ENCODE measurements around the gene H3-3A. TPM values are rescaled to one million over a fixed set of nuclear protein-coding genes. Genes with fewer than 3 reads are reported as not detected.

Gene H3-3A
- total and polyA plus RNA-seq, 11 donors, result 241 to 471 (median 305) TPM

- intact Hi-C loops (cut with DNase I), result no loop called here
Measured at GRCh38 chr1:226073184-226073950, 10.9 kb downstream of the H3-3A start.

GRCh38 chr1:226074046-226074445, 11.5 kb downstream of the H3-3A start:
- Histone ChIP-seq H3K9me3 (no peaks in the 10 kb centered on the region), H3K27ac (no peak overlapping the region), H3K36me3 (peaks cover 0 to 64% (median 61%) of the 10 kb centered on the region in 9 donors), H3K27me3 (no peaks in the 10 kb centered on the region), H3K4me3 (no peak overlapping the region), H3K4me1 (peaks cover 0 to 23% (median 7%) of the 10 kb centered on the region in 12 donors)
- no peak for TF ChIP-seq POLR2A (IDR thresholded peaks at IDR 0.05)
- no peak for TF ChIP-seq CTCF (IDR thresholded peaks at IDR 0.05)
- 85 to 93% (median 90%) methylated on average over 4 of the region's 4 CpGs for WGBS, 4 donors
- DNase-seq (no peak), ATAC-seq (no peak)
- intact Hi-C loops (cut with DNase I), result no loop called here

More at GRCh38 chr1:226073184-226073950, 10.9 kb downstream of the H3-3A start:
- H3K36me3 ChIP-seq, result peaks cover 0 to 71% (median 68%) of the 10 kb centered on the region in 9 donors
- DNase-seq, result no peak
- no peak overlapping the region for H3K4me3 ChIP-seq
- H3K9me3 ChIP-seq, result no peaks in the 10 kb centered on the region
- H3K4me1 ChIP-seq, result peaks cover 0 to 29% (median 12%) of the 10 kb centered on the region in 12 donors
- ATAC-seq, result no peak
- H3K27ac ChIP-seq, result no peak overlapping the region
- WGBS, 4 donors, result 47 to 56% (median 52%) methylated on average over 6 of the region's 6 CpGs
- TF ChIP-seq CTCF (IDR thresholded peaks at IDR 0.05) (no peak), POLR2A (IDR thresholded peaks at IDR 0.05) (no peak)
- H3K27me3 ChIP-seq, result no peaks in the 10 kb centered on the region

- Histone ChIP-seq H3K27ac (no peak overlapping the region), H3K36me3 (peaks cover 0 to 42% (median 39%) of the 10 kb centered on the region in 9 donors), H3K4me1 (peaks cover 0 to 10% (median 4%) of the 10 kb centered on the region in 12 donors), H3K4me3 (no peak overlapping the region), H3K27me3 (no peaks in the 10 kb centered on the region), H3K9me3 (no peaks in the 10 kb centered on the region)
- TF ChIP-seq POLR2A (IDR thresholded peaks at IDR 0.05), result no peak
- TF ChIP-seq CTCF (IDR thresholded peaks at IDR 0.05), result no peak
- ATAC-seq (peak in 1 of 4 donors; percentile 15), DNase-seq (no peak)
- WGBS, 4 donors, result 93 to 95% (median 94%) methylated on average over 6 of the region's 6 CpGs
- intact Hi-C loops (cut with DNase I), result no loop called here
Measured at GRCh38 chr1:226076378-226076777, 13.9 kb downstream of the H3-3A start.

GRCh38 chr1:226078374-226078773, 15.9 kb downstream of the H3-3A start:
- no peak for ATAC-seq
- H3K36me3 ChIP-seq, result peaks cover 0 to 25% (median 22%) of the 10 kb centered on the region in 9 donors
- peaks cover 0 to 9% (median 5%) of the 10 kb centered on the region in 12 donors for H3K4me1 ChIP-seq
- no peak overlapping the region for H3K27ac ChIP-seq
- H3K27me3 ChIP-seq, result no peaks in the 10 kb centered on the region
- intact Hi-C loops (cut with DNase I), result no loop called here
- H3K9me3 ChIP-seq, result no peaks in the 10 kb centered on the region
- no peak for TF ChIP-seq CTCF (IDR thresholded peaks at IDR 0.05)
- no peak for TF ChIP-seq POLR2A (IDR thresholded peaks at IDR 0.05)
- 76 to 80% (median 79%) methylated on average over 9 of the region's 9 CpGs for WGBS, 4 donors
- H3K4me3 ChIP-seq, result no peak overlapping the region
- no peak for DNase-seq
